SK-N-SH (cell line): ENCODE results near the gene PIGP. TPM values are rescaled to one million over a fixed set of nuclear protein-coding genes. Genes with fewer than 3 reads are reported as not detected.

Experiments used
- CTCF ChIA-PET: fragments of 300-600, 350-600 bp; formaldehyde crosslinking; extraction: SDS; loops from one replicate; lab custom pipeline; 2021; lab: Yijun Ruan, JAX
- POLR2A ChIA-PET: fragments of 350-600 bp; sonication (Branson Sonifier 250); formaldehyde crosslinking; extraction: SDS; loops from one replicate; lab custom pipeline; 2020; ENCODE audit warnings: antibody characterized with exemption, inconsistent platforms; lab: Yijun Ruan, JAX
- DNase-seq: peaks from one replicate; pipeline ENCODE4 v3.0.0; 2012
- H2AFZ ChIP-seq: fragments of 200-600 bp; sonication (generic); 2 replicates; pipeline ENCODE4 v1.8.1; 2016; ENCODE audit warnings: antibody characterized with exemption, mild to moderate bottlenecking, low read depth
- H3F3A ChIP-seq: fragments of 200-600 bp; sonication (generic); replicated peaks from 2 replicates; pipeline ENCODE3; 2016; ENCODE audit warnings: antibody characterized with exemption, mild to moderate bottlenecking; ENCODE audit not compliant: insufficient read depth
- H3K27ac ChIP-seq, 2 experiments: fragments of 200-500 bp in 1 of 2; fragments of 200-600 bp in 1 of 2; sonication (Bioruptor generic) in 1 of 2; sonication (generic), shearing (Covaris generic) in 1 of 2; 2 replicates each; pipeline versions ENCODE4 v1.5.1 to v1.6.1; 2014 to 2016; ENCODE audit warnings: low read depth in 2 of 2, inconsistent platforms in 1 of 2, low read length in 1 of 2, mild to moderate bottlenecking in 1 of 2, mixed read lengths in 1 of 2
- H3K27me3 ChIP-seq: fragments of 200-600 bp; sonication (generic), shearing (Covaris generic); 2 replicates; pipeline ENCODE4 v1.6.1; 2016; ENCODE audit warnings: mixed run types; ENCODE audit not compliant: insufficient read depth
- H3K36me3 ChIP-seq, 2 experiments: fragments of 200-500 bp in 1 of 2; fragments of 200-600 bp in 1 of 2; sonication (Bioruptor generic) in 1 of 2; sonication (generic) in 1 of 2; replicated peaks in 1 of 2; 2 replicates each; pipeline versions ENCODE3 to v1.5.1; 2014 to 2016; ENCODE audit warnings: low read length in 1 of 2, mild to moderate bottlenecking in 1 of 2; ENCODE audit not compliant: insufficient read depth in 2 of 2, control insufficient read depth in 1 of 2
- H3K4me1 ChIP-seq, 2 experiments: fragments of 200-500 bp in 1 of 2; fragments of 200-600 bp in 1 of 2; sonication (Bioruptor generic) in 1 of 2; sonication (generic), shearing (Covaris generic) in 1 of 2; 2 replicates each; pipeline versions ENCODE4 v1.5.1 to v1.6.1; 2014 to 2016; ENCODE audit warnings: low read depth in 1 of 2, low read length in 1 of 2, mixed run types in 1 of 2; ENCODE audit not compliant: insufficient read depth in 2 of 2, control insufficient read depth in 1 of 2
- H3K4me2 ChIP-seq: fragments of 200-600 bp; sonication (generic), shearing (Covaris generic); 2 replicates; pipeline ENCODE4 v1.6.1; 2017; ENCODE audit warnings: mixed run types
- H3K4me3 ChIP-seq, 2 experiments: fragments of 200-500 bp in 1 of 2; fragments of 200-600 bp in 1 of 2; sonication (Bioruptor generic) in 1 of 2; sonication (generic), shearing (Covaris generic) in 1 of 2; 2 replicates each; pipeline versions ENCODE4 v1.5.1 to v1.8.1; 2014 to 2016; ENCODE audit warnings: low read depth in 2 of 2, inconsistent platforms in 1 of 2, low read length in 1 of 2, mild to moderate bottlenecking in 1 of 2, mixed read lengths in 1 of 2, moderate library complexity in 1 of 2
- H3K79me2 ChIP-seq: fragments of 200-600 bp; sonication (generic); 2 replicates; pipeline ENCODE4 v1.8.1; 2017; ENCODE audit warnings: mild to moderate bottlenecking; ENCODE audit not compliant: insufficient read depth
- H3K9ac ChIP-seq: fragments of 200-600 bp; sonication (generic); 2 replicates; pipeline ENCODE4 v1.6.1; 2017; ENCODE audit warnings: mixed run types
- H3K9me2 ChIP-seq: fragments of 200-600 bp; sonication (generic); 2 replicates; pipeline ENCODE4 v1.6.1; 2017; ENCODE audit warnings: mixed run types
- H3K9me3 ChIP-seq: fragments of 200-600 bp; sonication (generic); 2 replicates; pipeline ENCODE4 v1.6.1; 2017; ENCODE audit warnings: mixed run types, mild to moderate bottlenecking, moderate library complexity
- H4K20me1 ChIP-seq: fragments of 200-600 bp; sonication (generic); 2 replicates; pipeline ENCODE4 v1.6.1; 2017; ENCODE audit warnings: mild to moderate bottlenecking, mixed run types; ENCODE audit not compliant: insufficient read depth
- CTCF ChIP-seq: fragments of 200-600 bp; sonication (generic); IDR thresholded peaks from 2 replicates; pipeline ENCODE4 v1.6.1; 2017; ENCODE audit warnings: antibody characterized with exemption, mild to moderate bottlenecking, moderate library complexity
- EP300 ChIP-seq, 2 experiments: IDR thresholded peaks; 2 replicates each; pipeline versions ENCODE4 v1.4.0 to v1.6.1; 2012; ENCODE audit warnings: borderline replicate concordance in 1 of 2, low read depth in 1 of 2, low read length in 1 of 2
- EZH2phosphoT487 ChIP-seq: fragments of 200-600 bp; sonication (generic); IDR thresholded peaks from 2 replicates; pipeline ENCODE4 v1.6.1; 2017; ENCODE audit warnings: low read depth, mixed run types, mild to moderate bottlenecking, antibody characterized with exemption, moderate library complexity, borderline replicate concordance
- GATA2 ChIP-seq: sonication (generic); formaldehyde crosslinking; IDR thresholded peaks from 2 replicates; pipeline ENCODE4 v1.5.0; 2020; ENCODE audit warnings: mild to moderate bottlenecking, missing genetic modification reagents
- IRF3 ChIP-seq: fragments of 150-350 bp; IDR thresholded peaks from 2 replicates; pipeline ENCODE4 v1.6.1; 2016; ENCODE audit warnings: mild to moderate bottlenecking, low read depth, low read length
- NFIC ChIP-seq: IDR thresholded peaks from 2 replicates; pipeline ENCODE4 v1.4.0; 2012; ENCODE audit warnings: borderline replicate concordance
- NRF1 ChIP-seq: IDR thresholded peaks from 2 replicates; pipeline ENCODE4 v1.6.1; 2012; ENCODE audit warnings: low read depth, mild to moderate bottlenecking, low read length
- POLR2AphosphoS5 ChIP-seq: IDR thresholded peaks from 2 replicates; pipeline ENCODE4 v1.6.1; 2012; ENCODE audit warnings: low read depth, low read length
- RAD21 ChIP-seq: IDR thresholded peaks from 2 replicates; pipeline ENCODE4 v1.6.1; 2012; ENCODE audit warnings: mild to moderate bottlenecking, low read length
- RFX5 ChIP-seq: IDR thresholded peaks from 2 replicates; pipeline ENCODE4 v1.6.1; 2012; ENCODE audit warnings: mild to moderate bottlenecking, improper control_type of control experiment, low read length
- SIN3A ChIP-seq: IDR thresholded peaks from 2 replicates; pipeline ENCODE4 v1.6.1; 2012; ENCODE audit warnings: low read depth, mild to moderate bottlenecking, low read length, moderate library complexity, borderline replicate concordance
- TCF12 ChIP-seq: IDR thresholded peaks from 2 replicates; pipeline ENCODE4 v1.4.0; 2012
- ZBTB33 ChIP-seq: IDR thresholded peaks from 2 replicates; pipeline ENCODE4 v1.4.0; 2012; ENCODE audit warnings: low read depth, borderline replicate concordance
- WGBS: methylation state at CpG from one replicate; pipeline ENCODE4 v1.1.6; 2017; ENCODE audit warnings: low lambda C conversion rate; 5-methylcytosine and 5-hydroxymethylcytosine counted together
- polyA plus RNA-seq, 3 experiments: library from polyadenylated mRNA; depleted of rRNA; stranded (reverse); fragments of >200 nt; gene quantifications; 2 replicates each; pipeline ENCODE4 v1.2.3, GENCODE V29; 2012

The PIGP gene
- polyA plus RNA-seq, 1 of the 3 experiments (the other 2 are of a cell fraction), result 28.3 TPM

DNA sequence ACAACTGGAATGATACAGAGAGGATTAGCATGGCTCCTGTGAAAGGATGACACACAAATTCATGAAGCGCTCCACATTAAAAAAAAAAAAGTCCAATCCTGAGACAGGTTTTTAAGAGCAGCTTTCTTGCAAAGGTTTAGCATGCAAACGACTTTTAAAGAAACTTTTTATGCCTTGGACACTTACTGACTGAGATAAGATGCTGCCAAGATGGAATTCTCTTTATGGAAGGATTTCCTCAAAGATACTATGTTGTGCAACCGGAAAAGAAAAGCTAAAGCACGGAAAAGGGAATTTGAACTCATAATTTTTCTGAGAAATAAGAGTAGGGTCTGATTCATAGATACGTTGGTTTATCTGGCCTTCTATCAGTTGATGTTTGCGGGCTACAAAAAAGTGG lies 27.3 kb downstream of the PIGP start:
- no peaks in the 10 kb centered on the region for H3K27me3 ChIP-seq
- no peaks in the 10 kb centered on the region for H3K36me3 ChIP-seq
- POLR2A ChIA-PET, result no interaction called here
- no peak for DNase-seq
- no peak overlapping the region for H2AFZ ChIP-seq
- no peaks in the 10 kb centered on the region for H3F3A ChIP-seq
- no peaks in the 10 kb centered on the region for H3K79me2 ChIP-seq
- no peak overlapping the region for H3K27ac ChIP-seq
- no peak overlapping the region for H3K4me2 ChIP-seq
- H3K9me3 ChIP-seq, result no peaks in the 10 kb centered on the region
- CTCF ChIA-PET, result interaction anchor here (0.6 to 1.4 kb wide), 3 partner anchors 9 to 69 kb away, joined by 3 to 4 read pairs (median 3); no protein-coding TSS in a partner anchor
- TF ChIP-seq NFIC (no peak), IRF3 (no peak), EP300 (IDR thresholded peaks at IDR 0.05; ENCODE audit: borderline replicate concordance in 1 of 2, low read depth in 1 of 2, low read length in 1 of 2) (no peak), SIN3A (no peak), NRF1 (no peak), POLR2AphosphoS5 (no peak), TCF12 (no peak), RFX5 (no peak), CTCF (no peak)
- H3K9ac ChIP-seq, result no peak overlapping the region
- no peaks in the 10 kb centered on the region for H3K9me2 ChIP-seq
- H3K4me3 ChIP-seq, result no peak overlapping the region
- H4K20me1 ChIP-seq, result no peaks in the 10 kb centered on the region
- H3K4me1 ChIP-seq, result no peaks in the 10 kb centered on the region; a peak in 1 of 4 replicates
- 69% methylated on average over 6 of the region's 6 CpGs for WGBS

DNA sequence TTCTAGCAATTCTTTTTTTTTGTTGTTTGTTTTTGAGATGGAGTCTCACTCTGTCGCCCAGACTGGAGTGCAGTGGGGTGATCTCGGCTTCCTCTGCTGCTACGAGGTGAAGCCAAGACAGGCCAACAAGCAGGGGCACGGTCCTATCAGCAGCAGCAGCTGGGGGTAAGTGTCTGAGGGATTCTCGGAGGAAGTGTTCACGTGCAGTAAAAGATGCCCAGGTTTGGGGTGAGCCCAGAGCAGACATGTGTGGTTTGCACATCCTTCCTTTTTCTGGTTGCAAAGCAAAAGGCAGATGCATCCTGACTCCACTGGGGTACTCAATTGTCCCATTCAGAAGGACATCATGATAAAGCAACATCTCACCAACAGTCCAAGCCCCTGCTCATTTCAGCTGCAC lies 27.7 kb downstream of the PIGP start:
- Histone ChIP-seq H3K4me3 (no peak overlapping the region), H3K36me3 (no peaks in the 10 kb centered on the region), H2AFZ (no peak overlapping the region), H3K9ac (no peak overlapping the region), H4K20me1 (no peaks in the 10 kb centered on the region), H3K9me2 (no peaks in the 10 kb centered on the region), H3K9me3 (no peaks in the 10 kb centered on the region), H3K27me3 (no peaks in the 10 kb centered on the region), H3K27ac (no peak overlapping the region), H3F3A (no peaks in the 10 kb centered on the region), H3K79me2 (no peaks in the 10 kb centered on the region), H3K4me2 (no peak overlapping the region), H3K4me1 (no peaks in the 10 kb centered on the region; a peak in 1 of 4 replicates)
- ChIA-PET CTCF (interaction anchor here (0.6 kb wide), 1 partner anchor 10 kb away, joined by 3 read pairs; no protein-coding TSS in a partner anchor), POLR2A (no interaction called here)
- 76% methylated on average over 6 of the region's 6 CpGs for WGBS
- DNase-seq, result no peak
- TF ChIP-seq NRF1 (no peak), EZH2phosphoT487 (no peak), GATA2 (CRISPR knock-in tag) (no peak), RAD21 (no peak), ZBTB33 (no peak)
